Stimulated activated CD8-positive, alpha-beta memory T cell treated with anti-CD3 and anti-CD28 coated beads, Interleukin-7, amount 100 ng/mL, for 24 hours (primary cell): Measurements from ENCODE around the gene MASP2.

ENCODE experiments used
- DNase-seq: peaks from one replicate; pipeline ENCODE4 v3.0.0-alpha.2; 2020; ENCODE audit warnings: low read depth

Gene MASP2

GRCh38 chr1:10989095-10989494 lies 57.9 kb downstream of the MASP2 start:
- DNase-seq, result no peak

DNA sequence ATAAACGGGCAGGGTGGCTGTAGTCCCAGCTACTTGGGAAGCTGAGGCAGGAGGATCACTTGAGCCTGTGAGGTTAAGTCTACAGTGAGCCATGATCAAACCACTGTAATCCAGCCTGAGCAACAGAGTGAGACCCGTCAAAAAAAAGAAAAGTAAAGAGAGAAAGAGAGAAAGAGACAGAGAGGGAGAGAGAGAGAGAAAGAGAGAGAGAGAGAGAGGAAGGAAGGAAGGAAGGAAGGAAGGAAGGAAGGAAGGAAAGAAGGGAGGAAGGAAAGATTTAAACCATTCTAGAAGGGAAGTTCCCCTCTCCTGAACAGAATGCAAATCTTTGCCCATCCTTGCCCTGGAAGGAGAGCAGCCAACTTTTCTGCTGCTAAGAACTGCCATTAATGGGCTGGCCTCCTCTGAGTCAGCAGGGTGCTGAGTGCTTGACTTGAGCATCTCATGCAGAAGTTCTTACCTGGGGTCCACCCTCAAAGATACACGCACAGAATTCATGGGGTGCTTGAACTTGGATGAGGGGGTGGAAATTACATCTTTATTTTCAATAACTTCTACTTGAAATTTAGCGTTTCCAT lies 59.1 kb downstream of the MASP2 start:
- no peak for DNase-seq

- DNase-seq, result no peak
Observed at GRCh38 chr1:10986525-10986890, 60.5 kb downstream of the MASP2 start.

DNA sequence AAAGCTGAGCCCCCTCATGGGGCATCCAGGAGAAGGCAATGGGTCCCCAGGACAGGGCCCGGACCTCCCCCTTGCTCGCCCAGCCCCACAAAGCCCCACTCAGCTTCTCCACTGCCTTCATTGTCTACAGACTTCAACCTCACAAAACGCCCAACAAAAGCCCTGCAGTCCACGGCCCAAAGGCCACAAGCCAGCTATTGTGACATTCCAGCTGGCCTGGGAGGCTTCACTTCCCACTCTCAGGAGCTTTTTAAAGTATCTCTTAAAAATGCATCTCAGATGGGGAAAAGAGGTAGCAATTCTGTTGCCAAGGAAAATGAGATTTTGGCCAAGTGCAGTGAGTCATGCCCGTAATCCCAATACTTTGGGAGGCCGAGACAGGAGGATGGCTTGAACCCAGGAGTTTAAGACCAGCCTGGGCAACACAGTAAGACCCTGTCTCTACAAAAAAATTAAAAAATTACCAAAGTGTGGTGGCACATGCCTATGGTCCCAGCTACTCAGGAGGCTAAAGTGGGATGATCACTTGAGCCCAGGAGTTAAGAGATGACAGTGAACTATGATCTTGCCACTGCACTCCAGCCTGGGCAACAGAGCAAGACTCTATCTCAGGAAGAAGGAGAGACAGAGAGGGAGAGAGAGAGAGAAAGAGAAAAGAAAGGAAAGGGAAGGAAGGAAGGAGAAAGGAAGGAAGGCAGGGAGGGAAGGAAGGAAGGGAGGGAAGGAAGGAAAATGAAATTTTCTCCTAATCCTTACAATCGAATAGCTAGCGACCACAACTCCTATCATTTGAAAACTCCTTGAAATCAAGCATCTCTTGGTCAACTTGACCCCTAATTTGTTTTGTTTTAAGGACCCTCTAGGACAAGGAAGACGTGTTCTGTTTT lies 66.0 kb downstream of the MASP2 start:
- no peak for DNase-seq

DNA sequence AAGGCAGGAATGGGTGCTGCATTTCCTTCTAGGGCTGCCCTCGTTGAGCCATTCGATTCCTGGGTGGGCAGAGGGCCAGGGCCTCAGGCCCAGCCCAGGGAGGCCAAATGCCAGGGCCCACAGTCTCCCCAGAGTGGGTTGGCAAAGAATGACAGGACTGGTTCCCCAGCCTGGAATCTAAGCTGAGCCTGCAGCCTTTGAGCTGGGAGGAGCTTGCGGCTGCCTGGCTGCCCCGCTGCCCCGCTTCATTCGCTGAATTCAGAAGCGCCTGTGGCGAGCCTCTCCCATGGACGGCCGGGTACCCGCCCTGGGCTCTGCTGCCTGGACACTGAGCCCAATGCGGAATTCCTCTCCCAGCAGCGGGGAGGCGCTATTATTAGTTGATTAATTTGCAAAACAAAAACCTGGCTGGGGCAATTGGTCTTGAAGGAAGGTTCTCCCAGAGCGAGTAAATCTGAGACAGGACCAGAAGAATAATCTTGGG lies 66.9 kb downstream of the MASP2 start:
- no peak for DNase-seq

DNA sequence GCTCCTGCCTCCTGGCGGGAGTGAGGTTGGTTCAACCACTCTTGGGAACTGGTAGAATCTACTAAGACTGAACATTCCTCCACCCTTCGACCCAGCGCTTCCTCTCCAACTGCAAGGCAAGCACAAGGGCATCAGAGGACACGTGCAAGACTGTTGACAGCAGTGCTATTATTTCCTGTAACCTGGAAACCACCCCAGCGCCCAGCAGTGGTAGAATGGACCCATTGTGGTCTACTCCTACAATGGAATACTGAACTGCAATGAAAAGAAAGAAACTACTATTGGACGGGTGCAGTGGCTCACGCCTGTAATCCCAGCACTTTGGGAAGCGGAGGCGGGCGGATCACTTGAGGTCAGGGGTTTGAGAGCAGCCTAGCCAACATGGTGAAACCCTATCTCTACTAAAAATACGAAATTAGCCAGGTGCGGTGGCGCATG lies 67.5 kb downstream of the MASP2 start:
- no peak for DNase-seq

GRCh38 chr1:10978719-10979118 lies 68.3 kb downstream of the MASP2 start:
- DNase-seq, result no peak
